ENCODE results near the gene RIMBP2. TPM values are rescaled to one million over a fixed set of nuclear protein-coding genes. Genes with fewer than 3 reads are reported as not detected.

Gene RIMBP2
- total RNA-seq, 2 experiments from 2014 or later, result not detected

DNA sequence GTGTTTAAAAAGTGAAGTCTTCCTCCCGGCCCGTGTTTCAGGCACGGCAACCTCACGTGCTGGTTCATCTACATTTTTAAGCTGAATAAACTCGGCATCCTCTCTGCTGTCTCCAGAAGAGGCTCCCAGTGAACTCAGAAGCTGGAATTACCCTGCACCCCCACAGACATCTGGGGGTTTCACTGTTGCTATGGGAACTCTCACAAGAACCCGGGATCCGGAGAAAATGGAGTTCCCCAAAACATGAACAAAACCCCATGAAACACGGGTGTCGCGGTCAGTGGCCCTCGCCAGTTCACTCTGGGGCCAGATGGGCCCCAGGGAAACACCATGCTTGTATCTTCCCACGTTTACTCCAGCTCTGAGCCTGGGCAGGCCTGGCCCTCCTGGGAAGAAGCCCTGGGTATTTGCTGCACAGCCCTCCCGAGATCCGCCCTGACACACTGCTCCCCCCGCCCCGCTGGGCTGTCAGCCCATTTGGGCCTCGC is 234.7 kb downstream of the RIMBP2 start:
- DNase-seq (no peak), ATAC-seq (ENCODE audit: poor library complexity) (no peak)
- Mint-ChIP-seq H3K36me3 (ENCODE audit: low read depth) (no peaks in the 10 kb centered on the region), H3K4me1 (ENCODE audit: low read depth) (no peaks in the 10 kb centered on the region), H3K27ac (no peak overlapping the region), H3K4me3 (no peak overlapping the region), H3K9me3 (no peaks in the 10 kb centered on the region), H3K27me3 (no peaks in the 10 kb centered on the region)
- Histone ChIP-seq H3K4me1 (ENCODE audit: insufficient read depth, low read length) (no peaks in the 10 kb centered on the region), H3K4me3 (ENCODE audit: low read length) (no peak overlapping the region), H3K27ac (ENCODE audit: low read depth in 1 of 2, low read length in 2 of 2) (no peak overlapping the region), H3K27me3 (ENCODE audit: control insufficient read depth in 1 of 2, insufficient read depth in 2 of 2, low read length in 2 of 2) (no peaks in the 10 kb centered on the region), H3K9me3 (ENCODE audit: control insufficient read depth in 1 of 2, insufficient read depth in 1 of 2, low read length in 2 of 2) (peaks cover 0 to 31% of the 10 kb centered on the region in 2 experiments), H3K36me3 (ENCODE audit: insufficient read depth, low read length) (no peaks in the 10 kb centered on the region)
- ChIA-PET POLR2A (no interaction called here), CTCF (no interaction called here)
- intact Hi-C loops (cut with DNase I, micrococcal nuclease), result no loop called here
- TF ChIP-seq, protein P1, sequence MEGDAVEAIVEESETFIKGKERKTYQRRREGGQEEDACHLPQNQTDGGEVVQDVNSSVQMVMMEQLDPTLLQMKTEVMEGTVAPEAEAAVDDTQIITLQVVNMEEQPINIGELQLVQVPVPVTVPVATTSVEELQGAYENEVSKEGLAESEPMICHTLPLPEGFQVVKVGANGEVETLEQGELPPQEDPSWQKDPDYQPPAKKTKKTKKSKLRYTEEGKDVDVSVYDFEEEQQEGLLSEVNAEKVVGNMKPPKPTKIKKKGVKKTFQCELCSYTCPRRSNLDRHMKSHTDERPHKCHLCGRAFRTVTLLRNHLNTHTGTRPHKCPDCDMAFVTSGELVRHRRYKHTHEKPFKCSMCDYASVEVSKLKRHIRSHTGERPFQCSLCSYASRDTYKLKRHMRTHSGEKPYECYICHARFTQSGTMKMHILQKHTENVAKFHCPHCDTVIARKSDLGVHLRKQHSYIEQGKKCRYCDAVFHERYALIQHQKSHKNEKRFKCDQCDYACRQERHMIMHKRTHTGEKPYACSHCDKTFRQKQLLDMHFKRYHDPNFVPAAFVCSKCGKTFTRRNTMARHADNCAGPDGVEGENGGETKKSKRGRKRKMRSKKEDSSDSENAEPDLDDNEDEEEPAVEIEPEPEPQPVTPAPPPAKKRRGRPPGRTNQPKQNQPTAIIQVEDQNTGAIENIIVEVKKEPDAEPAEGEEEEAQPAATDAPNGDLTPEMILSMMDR (IDR thresholded peaks at IDR 0.05), result no peak

DNA sequence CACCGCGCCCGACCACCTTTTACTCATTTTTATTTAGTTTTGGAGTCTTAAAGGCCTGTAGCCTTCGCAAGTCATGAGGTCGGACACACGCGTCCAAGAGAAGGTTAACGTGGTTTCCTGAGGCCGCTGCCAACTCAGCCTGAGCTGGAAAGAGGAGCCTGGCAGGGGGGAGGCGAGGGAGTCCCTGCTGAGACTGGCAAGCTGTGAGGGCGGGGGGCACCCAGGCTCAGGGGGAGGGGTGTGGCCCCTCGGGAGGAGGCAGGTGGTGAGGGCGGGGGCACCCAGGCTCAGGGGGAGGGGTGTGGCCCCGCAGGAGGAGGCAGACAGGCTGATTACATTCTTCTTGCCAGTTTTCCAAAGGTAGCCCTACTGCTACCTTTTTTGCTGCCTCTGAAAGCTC is 235.2 kb downstream of the RIMBP2 start:
- no peak for ATAC-seq (ENCODE audit: poor library complexity)
- no peaks in the 10 kb centered on the region for H3K36me3 ChIP-seq (ENCODE audit: insufficient read depth, low read length)

DNA sequence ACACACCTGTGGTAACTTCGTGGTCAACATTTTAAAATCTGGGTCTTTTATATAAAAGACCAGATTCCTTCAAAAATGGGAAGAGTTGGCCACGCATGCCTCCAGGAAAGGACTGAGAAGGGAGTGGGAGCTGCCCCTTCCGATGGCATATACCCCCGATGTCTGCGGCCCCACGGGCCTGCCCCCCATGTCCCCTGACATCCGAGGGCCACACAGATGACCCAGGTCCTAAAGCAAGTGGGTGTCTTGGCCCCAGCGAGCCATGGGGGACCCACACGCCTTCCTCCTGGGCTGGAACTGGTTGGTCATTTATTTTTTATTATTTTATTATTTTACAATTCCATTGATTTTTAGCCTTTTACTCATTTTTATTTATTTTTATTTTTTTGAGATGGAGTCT is 235.9 kb downstream of the RIMBP2 start:
- H3K27ac ChIP-seq (ENCODE audit: low read depth in 1 of 2, low read length in 2 of 2), result no peak overlapping the region
- TF ChIP-seq, protein P1 (IDR thresholded peaks at IDR 0.05), result no peak
- H3K4me3 ChIP-seq (ENCODE audit: low read length), result no peak overlapping the region
- ChIA-PET POLR2A (no interaction called here), CTCF (no interaction called here)
- intact Hi-C loops (cut with DNase I, micrococcal nuclease), result no loop called here
- Mint-ChIP-seq H3K27ac (no peak overlapping the region), H3K27me3 (no peaks in the 10 kb centered on the region), H3K4me1 (ENCODE audit: low read depth) (no peaks in the 10 kb centered on the region), H3K36me3 (ENCODE audit: low read depth) (no peaks in the 10 kb centered on the region), H3K4me3 (no peak overlapping the region), H3K9me3 (no peaks in the 10 kb centered on the region)
- DNase-seq, result no peak
- H3K36me3 ChIP-seq (ENCODE audit: insufficient read depth, low read length), result no peaks in the 10 kb centered on the region
- H3K9me3 ChIP-seq (ENCODE audit: control insufficient read depth in 1 of 2, insufficient read depth in 1 of 2, low read length in 2 of 2), result peaks cover 0 to 23% of the 10 kb centered on the region in 2 experiments
- no peaks in the 10 kb centered on the region for H3K4me1 ChIP-seq (ENCODE audit: insufficient read depth, low read length)
- H3K27me3 ChIP-seq (ENCODE audit: control insufficient read depth in 1 of 2, insufficient read depth in 2 of 2, low read length in 2 of 2), result no peaks in the 10 kb centered on the region
- no peak for ATAC-seq (ENCODE audit: poor library complexity)

More for the DNA sequence above, 235.2 kb downstream of the RIMBP2 start:
- Mint-ChIP-seq H3K27ac (no peak overlapping the region), H3K9me3 (no peaks in the 10 kb centered on the region), H3K4me3 (no peak overlapping the region), H3K4me1 (ENCODE audit: low read depth) (no peaks in the 10 kb centered on the region), H3K36me3 (ENCODE audit: low read depth) (no peaks in the 10 kb centered on the region), H3K27me3 (no peaks in the 10 kb centered on the region)
- Histone ChIP-seq H3K27me3 (ENCODE audit: control insufficient read depth in 1 of 2, insufficient read depth in 2 of 2, low read length in 2 of 2) (no peaks in the 10 kb centered on the region), H3K27ac (ENCODE audit: low read depth in 1 of 2, low read length in 2 of 2) (no peak overlapping the region), H3K4me1 (ENCODE audit: insufficient read depth, low read length) (no peaks in the 10 kb centered on the region), H3K4me3 (ENCODE audit: low read length) (no peak overlapping the region), H3K9me3 (ENCODE audit: control insufficient read depth in 1 of 2, insufficient read depth in 1 of 2, low read length in 2 of 2) (peaks cover 0 to 30% of the 10 kb centered on the region in 2 experiments)
- DNase-seq, result no peak
- intact Hi-C loops (cut with DNase I, micrococcal nuclease), result no loop called here
- ChIA-PET CTCF (no interaction called here), POLR2A (no interaction called here)
- TF ChIP-seq, protein P1 (IDR thresholded peaks at IDR 0.05), result no peak
